DND-41 (cell line): ENCODE measurements around the gene VPS54.

Source experiments
- ATAC-seq: fragments of 200-7000 bp; cut with Tn5 transposase; 3 replicates; pipeline ENCODE4 v1.9.1; 2021; ENCODE audit warnings: low read depth; ENCODE audit not compliant: insufficient read depth
- DNase-seq: peaks from one replicate; pipeline ENCODE4 v3.0.0-alpha.2; 2020
- H2AFZ ChIP-seq: 2 replicates; pipeline ENCODE4 v1.6.0; 2012; ENCODE audit warnings: low read depth, low read length
- H3K27ac ChIP-seq: 2 replicates; pipeline ENCODE4 v1.5.1; 2012; ENCODE audit warnings: low read length, inconsistent platforms
- H3K27me3 ChIP-seq: fragments of 200-600 bp; sonication (generic); 2 replicates; pipeline ENCODE4 v1.6.0; 2012; ENCODE audit warnings: low read length, mild to moderate bottlenecking, inconsistent platforms; ENCODE audit not compliant: insufficient read depth, poor library complexity
- H3K36me3 ChIP-seq: 2 replicates; pipeline ENCODE4 v1.5.1; 2012; ENCODE audit warnings: low read length, inconsistent platforms; ENCODE audit not compliant: insufficient read depth
- H3K4me1 ChIP-seq: 2 replicates; pipeline ENCODE4 v1.5.1; 2012; ENCODE audit warnings: mild to moderate bottlenecking, low read length; ENCODE audit not compliant: insufficient read depth
- H3K4me2 ChIP-seq: 2 replicates; pipeline ENCODE4 v1.6.0; 2012; ENCODE audit warnings: mild to moderate bottlenecking, moderate library complexity, low read length, inconsistent platforms; ENCODE audit not compliant: insufficient read depth
- H3K4me3 ChIP-seq, 2 experiments: fragments of 200-600 bp in 1 of 2; shearing (Covaris generic) in 1 of 2; 2 replicates each; pipeline ENCODE4 v1.5.1; 2012 to 2016; ENCODE audit warnings: inconsistent platforms in 2 of 2, low read length in 2 of 2, mild to moderate bottlenecking in 2 of 2, low read depth in 1 of 2, moderate library complexity in 1 of 2
- H3K79me2 ChIP-seq: 2 replicates; pipeline ENCODE4 v1.6.0; 2012; ENCODE audit warnings: low read length, inconsistent platforms; ENCODE audit not compliant: insufficient read depth
- H3K9ac ChIP-seq: 2 replicates; pipeline ENCODE4 v1.6.0; 2012; ENCODE audit warnings: low read depth, mild to moderate bottlenecking, inconsistent platforms, low read length, moderate library complexity
- H3K9me3 ChIP-seq: 2 replicates; pipeline ENCODE4 v1.5.1; 2012; ENCODE audit warnings: low read length, moderate library complexity, mild to moderate bottlenecking, inconsistent platforms; ENCODE audit not compliant: insufficient read depth, severe bottlenecking
- H4K20me1 ChIP-seq: 2 replicates; pipeline ENCODE4 v1.6.0; 2012; ENCODE audit warnings: low read length; ENCODE audit not compliant: insufficient read depth
- EZH2 ChIP-seq: IDR thresholded peaks from 3 replicates; pipeline ENCODE4 v1.6.1; 2012; ENCODE audit warnings: borderline replicate concordance, low read depth, mild to moderate bottlenecking, moderate library complexity, low read length, inconsistent platforms; ENCODE audit not compliant: severe bottlenecking
- TF ChIP-seq, protein P1 (sequence below): IDR thresholded peaks from 2 replicates; pipeline ENCODE4 v1.5.1; 2012; ENCODE audit warnings: borderline replicate concordance, low read length, moderate library complexity, mild to moderate bottlenecking; ENCODE audit not compliant: poor library complexity, severe bottlenecking; ENCODE audit errors: extremely low read depth

Gene VPS54

DNA sequence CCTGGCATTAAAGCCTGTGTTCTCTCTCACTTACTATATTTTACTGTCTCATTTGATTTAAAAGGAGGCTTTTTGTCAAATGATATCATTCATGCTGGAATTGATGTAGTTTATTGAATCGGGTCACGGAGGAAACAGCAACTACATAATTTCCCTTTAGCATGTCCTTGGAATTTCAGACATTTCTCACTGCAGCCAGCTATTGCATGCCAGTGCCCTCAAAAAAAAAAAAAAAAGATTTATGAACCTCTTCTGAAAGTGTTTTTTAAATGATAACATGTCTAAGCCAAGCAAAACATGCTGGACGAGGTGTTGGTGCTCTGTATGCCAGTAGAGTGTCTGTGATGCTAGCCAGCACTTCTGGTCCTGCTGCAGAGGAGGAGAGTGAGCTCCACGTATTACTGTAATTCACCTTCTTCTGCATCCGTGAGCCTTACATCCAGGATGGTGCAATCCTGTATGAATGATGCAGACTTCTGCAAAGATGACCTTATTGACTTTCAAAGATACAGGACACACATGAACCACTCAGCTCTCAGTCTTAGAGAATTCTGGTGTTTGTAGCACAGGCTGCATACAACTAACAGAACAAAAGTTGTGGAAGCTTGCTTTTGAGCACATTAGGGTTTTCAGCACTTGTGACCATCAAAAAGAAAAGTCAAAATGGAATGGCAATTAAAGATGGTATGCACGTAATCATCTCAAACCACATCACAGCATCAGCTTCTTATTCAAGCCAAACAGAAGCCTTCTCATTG is 146.5 kb downstream of the VPS54 start:
- H3K4me1 ChIP-seq, result peaks cover 7% of the 10 kb centered on the region; the same call in 1 of the 2 replicates
- no peak for DNase-seq
- no peak overlapping the region for H3K4me2 ChIP-seq
- H3K36me3 ChIP-seq, result peaks cover 90% of the 10 kb centered on the region
- no peak overlapping the region for H3K4me3 ChIP-seq
- H3K27ac ChIP-seq, result no peak overlapping the region
- H3K27me3 ChIP-seq, result no peaks in the 10 kb centered on the region
- no peak overlapping the region for H2AFZ ChIP-seq
- TF ChIP-seq, protein P1, sequence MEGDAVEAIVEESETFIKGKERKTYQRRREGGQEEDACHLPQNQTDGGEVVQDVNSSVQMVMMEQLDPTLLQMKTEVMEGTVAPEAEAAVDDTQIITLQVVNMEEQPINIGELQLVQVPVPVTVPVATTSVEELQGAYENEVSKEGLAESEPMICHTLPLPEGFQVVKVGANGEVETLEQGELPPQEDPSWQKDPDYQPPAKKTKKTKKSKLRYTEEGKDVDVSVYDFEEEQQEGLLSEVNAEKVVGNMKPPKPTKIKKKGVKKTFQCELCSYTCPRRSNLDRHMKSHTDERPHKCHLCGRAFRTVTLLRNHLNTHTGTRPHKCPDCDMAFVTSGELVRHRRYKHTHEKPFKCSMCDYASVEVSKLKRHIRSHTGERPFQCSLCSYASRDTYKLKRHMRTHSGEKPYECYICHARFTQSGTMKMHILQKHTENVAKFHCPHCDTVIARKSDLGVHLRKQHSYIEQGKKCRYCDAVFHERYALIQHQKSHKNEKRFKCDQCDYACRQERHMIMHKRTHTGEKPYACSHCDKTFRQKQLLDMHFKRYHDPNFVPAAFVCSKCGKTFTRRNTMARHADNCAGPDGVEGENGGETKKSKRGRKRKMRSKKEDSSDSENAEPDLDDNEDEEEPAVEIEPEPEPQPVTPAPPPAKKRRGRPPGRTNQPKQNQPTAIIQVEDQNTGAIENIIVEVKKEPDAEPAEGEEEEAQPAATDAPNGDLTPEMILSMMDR, result no peak
- no peak for TF ChIP-seq EZH2
- H4K20me1 ChIP-seq, result peaks cover 50% of the 10 kb centered on the region
- H3K9ac ChIP-seq, result no peak overlapping the region
- 0 out of 3 replicates have a peak, but pooled peaks have one; percentile 8 for ATAC-seq
- H3K9me3 ChIP-seq, result no peaks in the 10 kb centered on the region
- H3K79me2 ChIP-seq, result peaks cover 97% of the 10 kb centered on the region

DNA sequence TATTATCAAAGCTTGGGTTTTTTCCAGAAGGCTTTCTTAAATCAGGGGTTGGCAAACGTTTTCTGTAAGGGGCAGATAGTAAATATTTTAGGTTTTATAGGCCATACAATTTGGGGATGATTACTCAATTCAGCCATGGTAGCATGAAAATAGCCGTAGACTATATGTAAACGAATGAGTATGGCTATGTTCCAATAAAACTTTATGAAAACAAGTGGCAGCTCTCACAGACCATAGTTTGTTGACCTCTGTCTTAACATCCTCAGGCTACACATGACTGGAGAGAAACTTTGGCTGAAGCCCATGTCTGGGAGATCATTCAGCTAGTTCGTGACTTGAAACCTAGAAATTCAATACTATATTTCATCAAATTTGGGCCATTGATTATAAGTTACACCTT is 147.4 kb downstream of the VPS54 start:
- Histone ChIP-seq H3K27ac (no peak overlapping the region), H4K20me1 (peaks cover 44% of the 10 kb centered on the region), H3K79me2 (peaks cover 99% of the 10 kb centered on the region), H3K9ac (no peak overlapping the region), H3K4me1 (peaks cover 7% of the 10 kb centered on the region; the same call in 1 of the 2 replicates), H3K27me3 (no peaks in the 10 kb centered on the region), H2AFZ (no peak overlapping the region), H3K4me3 (no peak overlapping the region), H3K36me3 (peaks cover 93% of the 10 kb centered on the region), H3K9me3 (no peaks in the 10 kb centered on the region), H3K4me2 (no peak overlapping the region)
- DNase-seq (no peak), ATAC-seq (no peak)
- TF ChIP-seq, protein P1, result no peak
- no peak for TF ChIP-seq EZH2

DNA sequence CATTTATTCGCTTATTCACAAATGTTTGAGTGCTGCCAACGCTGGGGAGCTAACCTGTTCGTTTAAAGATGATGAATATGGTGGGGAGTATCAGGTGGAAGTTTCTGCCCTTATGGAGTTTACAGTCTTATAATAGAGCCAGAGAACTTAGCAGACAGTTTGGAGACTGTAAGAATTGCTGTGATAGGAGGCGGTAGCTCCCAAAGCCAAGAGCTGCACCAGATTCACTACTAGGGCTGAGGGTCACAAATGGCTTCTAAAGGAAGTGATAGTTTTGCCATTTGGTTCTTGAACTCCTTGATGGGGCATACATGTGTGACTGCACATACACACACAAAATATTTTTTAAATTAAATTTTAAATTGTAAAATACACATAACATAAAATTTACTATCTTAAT is 148.5 kb downstream of the VPS54 start:
- Histone ChIP-seq H3K27me3 (no peaks in the 10 kb centered on the region), H3K4me3 (no peak overlapping the region), H4K20me1 (peaks cover 41% of the 10 kb centered on the region), H3K4me1 (peaks cover 17% of the 10 kb centered on the region), H2AFZ (no peak overlapping the region), H3K79me2 (peaks cover 99% of the 10 kb centered on the region), H3K36me3 (peaks cover 93% of the 10 kb centered on the region), H3K9ac (no peak overlapping the region), H3K4me2 (no peak overlapping the region), H3K9me3 (no peaks in the 10 kb centered on the region), H3K27ac (no peak overlapping the region)
- DNase-seq (no peak), ATAC-seq (no peak)
- TF ChIP-seq EZH2, result no peak
- TF ChIP-seq, protein P1, result no peak
